Lung (tissue), 12 donors: ENCODE measurements around the gene UROS. TPM values are rescaled to one million over a fixed set of nuclear protein-coding genes. Genes with fewer than 3 reads are reported as not detected.

ENCODE experiments used
- ATAC-seq: fragments of 200-7000 bp; cut with Tn5 transposase; one replicate; pipeline ENCODE4 v1.9.1; 2020; ENCODE audit warnings: moderate number of reproducible peaks; ENCODE audit not compliant: insufficient read depth, low FRiP score
- DNase-seq, 3 donors: peaks; one replicate each; pipeline ENCODE4 v3.0.0-alpha.2; 2013 to 2017
- H3K27ac ChIP-seq, 2 donors: one replicate each; pipeline ENCODE4 v1.5.1; 2013; ENCODE audit warnings: mild to moderate bottlenecking in 2 of 2, moderate library complexity in 2 of 2, control low read depth in 1 of 2, inconsistent platforms in 1 of 2, low read depth in 1 of 2, low read length in 1 of 2
- H3K27me3 ChIP-seq, 3 donors: one replicate each; pipeline ENCODE4 v1.5.1; 2013; ENCODE audit warnings: low read length in 2 of 3; ENCODE audit not compliant: control insufficient read depth in 3 of 3, insufficient read depth in 3 of 3
- H3K36me3 ChIP-seq, 4 donors: one replicate each; pipeline ENCODE4 v1.5.1; 2013; ENCODE audit warnings: low read length in 4 of 4, mild to moderate bottlenecking in 1 of 4, moderate library complexity in 1 of 4; ENCODE audit not compliant: control insufficient read depth in 4 of 4, insufficient read depth in 4 of 4
- H3K4me1 ChIP-seq, 5 donors: one replicate each; pipeline ENCODE4 v1.5.1; 2013; ENCODE audit warnings: low read length in 5 of 5, mild to moderate bottlenecking in 2 of 5, moderate library complexity in 1 of 5; ENCODE audit not compliant: control insufficient read depth in 5 of 5, insufficient read depth in 5 of 5
- H3K4me3 ChIP-seq: one replicate; pipeline ENCODE4 v1.5.1; 2013; ENCODE audit warnings: mild to moderate bottlenecking, control low read depth, moderate library complexity
- H3K9ac ChIP-seq, 2 donors: one replicate each; pipeline ENCODE4 v1.5.1; 2013; ENCODE audit warnings: low read length in 2 of 2, control low read depth in 1 of 2; ENCODE audit not compliant: insufficient read depth in 1 of 2
- H3K9me3 ChIP-seq, 4 donors: one replicate each; pipeline ENCODE4 v1.5.1; 2013; ENCODE audit warnings: low read length in 3 of 4, mild to moderate bottlenecking in 1 of 4, moderate library complexity in 1 of 4; ENCODE audit not compliant: control insufficient read depth in 4 of 4, insufficient read depth in 3 of 4
- WGBS, 2 donors: extraction: QIAGEN DNeasy Blood & Tissue Kit; methylation state at CpG; one replicate each; pipeline ENCODE4 v1.1.7; 2013; 5-methylcytosine and 5-hydroxymethylcytosine counted together
- polyA plus RNA-seq, 2 donors: library from polyadenylated mRNA; stranded (reverse); fragments of 200-250 nt; gene quantifications; one replicate each; pipeline ENCODE4 v1.2.1, GENCODE V29; 2013
- total RNA-seq, 2 donors: library from RNA; depleted of rRNA in 1 of 2; stranded (reverse); fragments of >200 nt in 1 of 2; gene quantifications; one replicate each; pipeline ENCODE4 v1.2.1, GENCODE V29; 2014 to 2021
- TF ChIP-seq, protein P1 (sequence below): IDR thresholded peaks from 2 replicates; pipeline ENCODE4 v1.5.1; 2012; ENCODE audit warnings: mild to moderate bottlenecking; ENCODE audit errors: control extremely low read depth, extremely low read depth
- donor health status: control.
- donor health status: control.
- donor health status: Bipolar disorder and iron deficiency.
- donor health status: healthy.
- donor health status: DM: yes; HTN: yes; CAD: no.

The UROS gene
- total and polyA plus RNA-seq, 4 donors, result 29.8 to 45.5 (median 38.6) TPM

DNA sequence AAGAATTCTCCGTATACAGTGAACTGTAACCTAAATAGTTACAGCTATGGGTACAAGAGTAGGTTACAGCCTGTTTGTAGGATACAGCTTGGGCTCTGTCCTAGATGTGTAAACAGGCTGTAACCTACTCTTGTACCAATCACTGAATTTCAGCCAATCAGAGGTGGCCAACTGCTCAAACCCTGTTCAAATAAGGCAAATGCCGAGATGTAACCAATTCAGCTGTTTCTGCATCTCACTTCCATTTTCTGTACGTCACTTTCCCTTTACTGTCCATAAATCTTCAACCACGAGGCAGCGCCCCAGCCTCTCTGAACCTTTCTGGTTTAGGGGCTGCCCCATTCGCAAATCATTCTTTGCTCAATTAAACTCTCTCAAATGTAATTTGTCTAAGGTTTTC, 39.1 kb downstream of the UROS start:
- H3K4me1 ChIP-seq, result no peaks in the 10 kb centered on the region
- 51 to 69% methylated on average over 6 of the region's 6 CpGs for WGBS, 2 donors
- ATAC-seq (no peak), DNase-seq (peak in 2 of 3 donors; percentile 12 to 19)
- H3K27me3 ChIP-seq, result no peaks in the 10 kb centered on the region
- H3K4me3 ChIP-seq, result no peak overlapping the region
- H3K9ac ChIP-seq, result no peak overlapping the region
- H3K27ac ChIP-seq, result no peak overlapping the region
- H3K36me3 ChIP-seq, result peaks cover 0 to 9% (median 4%) of the 10 kb centered on the region in 4 donors
- TF ChIP-seq, protein P1, sequence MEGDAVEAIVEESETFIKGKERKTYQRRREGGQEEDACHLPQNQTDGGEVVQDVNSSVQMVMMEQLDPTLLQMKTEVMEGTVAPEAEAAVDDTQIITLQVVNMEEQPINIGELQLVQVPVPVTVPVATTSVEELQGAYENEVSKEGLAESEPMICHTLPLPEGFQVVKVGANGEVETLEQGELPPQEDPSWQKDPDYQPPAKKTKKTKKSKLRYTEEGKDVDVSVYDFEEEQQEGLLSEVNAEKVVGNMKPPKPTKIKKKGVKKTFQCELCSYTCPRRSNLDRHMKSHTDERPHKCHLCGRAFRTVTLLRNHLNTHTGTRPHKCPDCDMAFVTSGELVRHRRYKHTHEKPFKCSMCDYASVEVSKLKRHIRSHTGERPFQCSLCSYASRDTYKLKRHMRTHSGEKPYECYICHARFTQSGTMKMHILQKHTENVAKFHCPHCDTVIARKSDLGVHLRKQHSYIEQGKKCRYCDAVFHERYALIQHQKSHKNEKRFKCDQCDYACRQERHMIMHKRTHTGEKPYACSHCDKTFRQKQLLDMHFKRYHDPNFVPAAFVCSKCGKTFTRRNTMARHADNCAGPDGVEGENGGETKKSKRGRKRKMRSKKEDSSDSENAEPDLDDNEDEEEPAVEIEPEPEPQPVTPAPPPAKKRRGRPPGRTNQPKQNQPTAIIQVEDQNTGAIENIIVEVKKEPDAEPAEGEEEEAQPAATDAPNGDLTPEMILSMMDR, result no peak
- H3K9me3 ChIP-seq, result no peaks in the 10 kb centered on the region

DNA sequence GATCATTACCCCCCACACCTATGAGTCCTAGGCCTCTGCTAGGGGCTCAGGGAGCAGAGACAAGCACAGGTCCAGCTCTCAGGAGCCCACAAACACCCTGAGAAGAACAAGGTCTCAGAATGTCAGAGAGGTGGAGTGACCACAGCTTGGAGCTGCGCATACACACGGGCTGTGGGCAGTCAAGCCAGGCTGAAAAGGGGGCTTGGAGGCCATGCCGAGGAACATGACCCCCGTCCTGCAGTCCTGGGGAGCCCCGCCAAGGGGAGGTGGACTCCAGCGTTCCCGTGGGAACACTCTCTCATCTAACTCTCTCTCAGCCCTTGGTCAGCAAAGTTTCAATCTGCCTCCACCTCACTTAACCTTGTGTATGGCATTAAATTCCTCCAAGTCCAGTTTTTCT, 39.6 kb downstream of the UROS start:
- TF ChIP-seq, protein P1, result no peak
- Histone ChIP-seq H3K27ac (no peak overlapping the region), H3K36me3 (peaks cover 0 to 5% (median 1%) of the 10 kb centered on the region in 4 donors), H3K27me3 (no peaks in the 10 kb centered on the region), H3K9ac (no peak overlapping the region), H3K4me3 (no peak overlapping the region), H3K9me3 (no peaks in the 10 kb centered on the region), H3K4me1 (no peaks in the 10 kb centered on the region)
- no peak for ATAC-seq
- 91 to 93% methylated on average over 7 of the region's 7 CpGs for WGBS, 2 donors
- no peak for DNase-seq

DNA sequence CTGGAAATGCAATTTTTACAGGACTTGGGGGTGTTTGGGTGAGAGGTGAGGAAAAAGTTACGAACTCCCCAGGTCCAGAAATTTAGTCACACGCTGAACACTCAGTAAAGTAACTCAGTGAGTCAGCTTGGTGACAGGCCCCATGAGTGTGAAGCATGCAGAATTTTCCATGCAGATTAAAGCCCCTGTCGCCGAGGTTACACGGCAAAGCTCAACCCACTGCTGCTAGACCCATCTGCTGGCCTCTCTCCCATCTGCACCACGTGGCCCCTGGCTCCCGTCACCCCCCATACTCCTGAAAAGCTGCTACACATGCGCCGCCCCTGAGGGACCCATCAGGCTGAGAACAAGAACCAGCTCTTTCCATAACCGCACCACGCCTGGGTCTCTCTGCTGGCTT, 40.4 kb downstream of the UROS start:
- no peak for ATAC-seq
- no peak overlapping the region for H3K9ac ChIP-seq

More for the DNA sequence above, 40.4 kb downstream of the UROS start:
- Histone ChIP-seq H3K36me3 (peaks cover 0 to 1% (median 0%) of the 10 kb centered on the region in 4 donors), H3K4me1 (no peaks in the 10 kb centered on the region), H3K4me3 (no peak overlapping the region), H3K9me3 (no peaks in the 10 kb centered on the region), H3K27me3 (no peaks in the 10 kb centered on the region), H3K27ac (no peak overlapping the region)
- DNase-seq, result no peak
- TF ChIP-seq, protein P1, result no peak
- WGBS, 2 donors, result 90 to 91% methylated on average over 11 of the region's 11 CpGs
